Measurements from ENCODE around the gene INMT.
"Not testable (repeated sequence)": the region's sequence is repeated elsewhere in the genome, so short reads cannot be mapped to it uniquely, and the experiment has no call there.

INMT gene

GRCh38 chr7:30751696-30752273, at the start of gene INMT:
TSS of gene INMT (plus strand) at chr7:30752135. CDS start at chr7:30752151, 16 bp downstream.
- no peak for DNase-seq (ENCODE audit: low read depth)

DNA sequence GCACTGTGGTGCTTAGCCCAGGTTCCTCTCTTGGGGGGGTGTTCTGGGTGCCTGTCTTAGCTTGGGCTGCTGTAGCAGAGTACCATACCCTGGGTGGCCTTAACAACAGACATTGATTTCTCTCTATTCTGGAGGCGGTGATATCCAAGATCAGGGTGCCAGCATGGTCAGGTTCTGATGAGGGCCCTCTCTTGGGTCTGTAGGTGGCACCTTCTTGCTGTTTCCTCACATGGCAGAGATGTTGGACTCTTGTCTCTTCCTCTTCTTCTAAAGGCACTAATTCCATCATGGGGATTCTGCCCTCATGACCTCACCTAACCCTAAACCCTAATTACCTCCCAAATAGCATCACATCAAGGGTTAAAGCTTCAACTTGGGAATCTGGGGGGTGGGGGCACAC, 49.7 kb upstream of the INMT start:
- no peak for DNase-seq (ENCODE audit: low read depth)

DNA sequence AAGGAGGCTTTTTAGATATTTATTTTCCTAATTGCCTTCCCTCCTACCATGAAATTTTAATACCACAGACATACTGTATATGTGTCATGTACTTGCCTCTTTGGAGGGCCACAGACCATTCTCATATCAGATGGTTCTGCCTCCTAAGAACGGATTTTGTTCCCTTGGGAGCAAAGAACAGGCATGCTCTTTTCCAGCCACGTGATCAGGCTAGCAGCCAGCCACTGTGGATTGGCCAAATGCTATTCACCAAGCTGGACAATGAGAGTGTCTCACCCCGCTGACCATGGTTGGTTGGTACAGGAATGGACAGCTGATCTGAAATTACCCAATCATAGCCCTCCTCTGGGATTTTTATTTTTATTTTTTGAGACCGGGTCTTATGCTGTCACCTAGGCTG, 48.2 kb upstream of the INMT start:
- DNase-seq (ENCODE audit: low read depth), result no peak

GRCh38 chr7:30705008-30705407, 46.9 kb upstream of the INMT start:
- DNase-seq (ENCODE audit: low read depth), result no peak

- DNase-seq (ENCODE audit: low read depth), result no peak
Measured at GRCh38 chr7:30705596-30705995, 46.3 kb upstream of the INMT start.

DNA sequence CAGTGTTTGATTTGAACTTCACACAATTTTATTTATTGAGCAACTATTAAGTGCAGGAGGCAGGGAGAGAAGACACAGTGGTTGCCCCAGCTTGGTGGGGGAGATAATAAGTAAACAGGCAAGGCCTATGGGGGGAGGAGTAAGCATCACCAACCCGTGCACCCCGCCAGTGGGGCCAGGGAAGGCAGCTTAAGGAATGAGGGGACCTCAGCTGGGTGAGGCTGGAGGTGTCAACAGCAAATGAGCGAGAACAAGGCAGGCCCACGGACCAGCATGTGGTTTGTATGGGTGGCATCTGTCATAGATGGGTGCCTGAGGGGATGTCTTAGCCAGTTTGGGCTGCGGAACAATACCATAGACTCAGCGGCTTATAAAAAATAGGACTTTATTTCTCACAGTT, 45.6 kb upstream of the INMT start:
- DNase-seq (ENCODE audit: low read depth), result no peak

GRCh38 chr7:30706908-30707307, 45.0 kb upstream of the INMT start:
- DNase-seq (ENCODE audit: low read depth), result no peak

- DNase-seq (ENCODE audit: low read depth), result no peak
Measured at GRCh38 chr7:30707391-30708357, 44.3 kb upstream of the INMT start.

GRCh38 chr7:30708412-30708811, 43.5 kb upstream of the INMT start:
- no peak for DNase-seq (ENCODE audit: low read depth)

- DNase-seq (ENCODE audit: low read depth), result no peak
Measured at GRCh38 chr7:30708983-30709382, 43.0 kb upstream of the INMT start.

- no peak for DNase-seq (ENCODE audit: low read depth)
Measured at GRCh38 chr7:30709549-30709948, 42.4 kb upstream of the INMT start.

GRCh38 chr7:30710669-30711068, 41.3 kb upstream of the INMT start:
- DNase-seq (ENCODE audit: low read depth), result no peak

GRCh38 chr7:30713392-30713791, 38.5 kb upstream of the INMT start:
- DNase-seq (ENCODE audit: low read depth), result no peak

- DNase-seq (ENCODE audit: low read depth), result no peak
Measured at GRCh38 chr7:30714129-30714528, 37.8 kb upstream of the INMT start.

GRCh38 chr7:30717181-30717580, 34.8 kb upstream of the INMT start:
- DNase-seq (ENCODE audit: low read depth), result no peak

- not testable (repeated sequence) for DNase-seq (ENCODE audit: low read depth)
Measured at GRCh38 chr7:30719434-30719833, 32.5 kb upstream of the INMT start.

DNA sequence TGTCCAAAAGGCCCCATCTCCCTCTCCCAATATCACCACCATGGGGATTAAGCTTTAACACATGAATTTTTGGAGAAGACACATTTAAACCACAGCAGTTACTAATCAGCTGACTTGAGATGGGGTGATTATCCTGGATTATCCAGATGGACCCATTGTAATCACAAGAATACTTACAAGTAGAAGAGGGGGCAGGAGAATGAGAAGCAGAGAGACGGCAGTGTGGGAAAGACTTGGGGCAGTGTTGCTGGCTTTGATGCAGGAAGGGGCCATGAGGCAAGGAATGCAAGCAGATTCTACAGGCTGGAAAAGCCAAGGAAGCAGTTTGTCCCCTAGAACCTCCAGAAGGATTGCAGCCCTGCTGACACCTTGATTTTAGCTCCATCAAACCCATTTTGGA, 30.7 kb upstream of the INMT start:
- no peak for DNase-seq (ENCODE audit: low read depth)

DNA sequence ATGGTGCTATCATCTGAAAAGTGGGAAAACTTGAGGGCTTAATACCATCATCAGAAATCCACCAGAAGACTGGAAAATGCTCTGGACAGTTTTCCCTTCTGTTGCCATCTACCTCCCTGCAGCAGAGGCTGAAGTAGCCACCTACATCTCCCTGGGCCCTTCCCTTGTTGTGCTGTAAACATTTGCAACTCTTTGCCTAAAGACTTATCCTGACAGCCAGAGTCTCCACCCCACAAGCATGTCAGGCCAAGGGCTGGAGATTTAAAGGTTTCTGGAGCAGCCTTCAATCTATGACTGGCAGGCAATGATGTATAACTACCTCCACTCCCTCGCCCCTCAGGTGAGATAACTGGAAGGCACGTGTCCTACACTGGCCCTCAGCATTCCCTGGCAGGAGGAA, 29.7 kb upstream of the INMT start:
- no peak for DNase-seq (ENCODE audit: low read depth)

DNA sequence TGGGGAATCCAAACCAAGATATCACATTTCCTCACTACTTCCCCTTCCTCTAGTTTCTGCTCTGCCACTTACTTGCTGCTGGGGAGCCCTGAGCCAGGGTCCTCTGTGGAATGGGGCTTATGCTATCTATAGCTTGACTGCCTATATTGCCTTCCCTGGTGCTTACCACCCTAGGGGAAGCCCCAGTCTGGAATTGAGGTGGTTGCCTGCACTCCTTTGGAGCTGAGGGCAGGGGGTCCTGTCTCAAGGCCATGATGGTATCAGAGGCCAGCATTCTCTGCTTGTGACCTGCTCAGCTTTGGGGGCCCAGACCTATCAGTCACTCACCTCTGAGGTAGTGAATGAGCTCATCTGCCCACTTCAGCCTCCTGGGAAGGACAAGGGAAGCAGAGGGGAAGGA, 29.3 kb upstream of the INMT start:
- no peak for DNase-seq (ENCODE audit: low read depth)

GRCh38 chr7:30723776-30724175, 28.2 kb upstream of the INMT start:
- no peak for DNase-seq (ENCODE audit: low read depth)

DNA sequence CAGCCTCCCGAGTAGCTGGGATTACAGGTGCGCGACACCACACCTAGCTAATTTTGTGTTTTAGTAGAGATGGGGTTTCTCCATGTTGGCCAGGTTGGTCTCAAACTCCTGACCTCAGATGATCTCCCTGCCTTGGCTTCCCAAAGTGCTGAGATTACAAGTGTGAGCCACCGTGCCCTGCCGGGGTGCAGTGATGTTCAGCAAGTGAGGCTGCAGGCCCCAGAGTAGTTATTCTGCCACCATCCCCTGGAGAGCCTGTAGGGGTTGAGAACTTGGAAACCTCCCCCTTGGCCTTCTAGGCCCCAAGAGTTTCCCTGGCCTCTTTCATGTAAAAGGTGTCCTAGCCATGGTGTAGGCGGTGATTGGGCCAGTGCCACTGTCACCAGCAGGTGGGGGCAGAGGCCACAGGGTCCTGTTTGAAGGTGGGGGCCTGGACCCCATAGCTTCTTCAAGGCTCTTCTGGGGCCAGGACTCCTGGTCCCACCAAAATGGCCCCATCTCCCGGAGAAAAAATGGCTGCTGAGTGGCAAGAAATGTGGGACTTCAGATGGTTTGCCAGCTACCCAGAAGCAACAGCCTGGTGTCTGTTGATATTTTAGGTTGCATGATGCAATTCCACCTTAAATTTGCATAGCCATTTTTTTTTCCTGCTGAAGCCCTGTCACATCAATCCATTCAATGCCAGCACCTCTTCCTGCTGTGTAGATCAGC, 25.5 kb upstream of the INMT start:
- DNase-seq (ENCODE audit: low read depth), result no peak

DNA sequence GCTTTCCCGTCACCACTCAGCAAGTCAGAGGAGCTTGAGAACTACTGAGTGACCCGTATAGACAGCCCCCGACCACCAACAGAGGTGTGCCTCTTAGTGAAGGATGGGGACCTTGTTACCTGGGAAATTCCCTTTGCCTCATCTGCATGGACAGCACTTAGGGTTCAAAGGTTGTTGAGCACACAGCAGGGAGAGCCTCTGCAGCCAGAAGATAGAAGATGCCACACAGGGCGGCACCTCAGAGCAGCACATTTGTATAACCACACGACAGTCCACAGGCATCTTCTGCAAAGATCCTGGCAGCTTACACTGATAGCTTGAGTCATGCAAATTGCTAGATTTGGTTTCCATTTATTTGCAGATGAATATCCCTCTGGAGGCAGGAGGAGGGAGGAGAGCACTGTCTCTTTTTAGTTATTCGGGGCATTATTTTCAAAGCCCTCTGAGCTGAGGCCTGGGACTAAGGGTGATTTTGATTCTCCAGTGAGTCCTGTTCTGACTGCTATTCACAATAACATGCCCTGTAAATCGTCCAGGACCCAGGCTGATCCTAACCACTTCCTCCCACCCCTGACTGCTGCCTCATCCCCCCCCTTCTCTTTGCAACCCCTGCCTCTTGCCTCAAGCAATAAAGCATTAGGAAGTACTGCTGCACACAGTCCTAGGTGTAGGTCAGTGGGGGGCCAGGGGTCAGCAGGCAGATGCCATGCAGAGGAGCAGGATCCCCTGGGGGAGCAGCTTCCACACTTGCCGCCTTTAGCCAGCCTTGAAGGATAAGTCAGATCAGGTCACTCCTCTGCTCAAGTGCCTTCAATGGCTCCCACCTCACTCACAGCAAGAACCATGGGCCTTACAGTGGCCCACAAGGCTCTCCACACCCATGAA, 24.6 kb upstream of the INMT start:
- DNase-seq (ENCODE audit: low read depth), result peak; percentile 37

All from activated T-cell treated with anti-CD3 and anti-CD28 coated beads for 1 hour (primary cell).